Common myeloid progenitor, CD34-positive (primary cell): Measurements from ENCODE around the gene EGFR.

ENCODE experiments used
- CTCF ChIA-PET: fragments of 350-600 bp; sonication (Branson Sonifier 250); formaldehyde crosslinking; loops from one replicate; lab custom pipeline; 2021; ENCODE audit warnings: antibody characterized with exemption; lab: Charles Lee
- POLR2A ChIA-PET: fragments of 350-600 bp; sonication (Branson Sonifier 250); formaldehyde crosslinking; loops from one replicate; lab custom pipeline; 2021; ENCODE audit warnings: antibody characterized with exemption; lab: Charles Lee
- DNase-seq, 3 donors: peaks; one replicate each; pipeline versions ENCODE4 v3.0.0 to v3.0.0-alpha.2; 2013
- H3K27ac ChIP-seq, 2 experiments: 1 replicate in 1 of 2; 2 replicates in 1 of 2; pipeline ENCODE4 v1.7.0; 2013; ENCODE audit warnings: inconsistent platforms in 2 of 2, low read length in 2 of 2, mild to moderate bottlenecking in 2 of 2, low read depth in 1 of 2, moderate library complexity in 1 of 2; ENCODE audit not compliant: severe bottlenecking in 2 of 2, insufficient read depth in 1 of 2, poor library complexity in 1 of 2
- H3K27me3 ChIP-seq, 5 experiments: replicated peaks in 2 of 5; 1 replicate in 3 of 5; 2 replicates in 2 of 5; pipeline versions ENCODE4 v1.6.1 to v1.7.0; 2013; ENCODE audit warnings: low read length in 4 of 5, mild to moderate bottlenecking in 2 of 5, moderate library complexity in 2 of 5, inconsistent platforms in 1 of 5; ENCODE audit not compliant: insufficient read depth in 5 of 5, control insufficient read depth in 4 of 5
- H3K36me3 ChIP-seq, 4 experiments: 1 replicate in 2 of 4; 2 replicates in 2 of 4; pipeline versions ENCODE4 v1.6.1 to v1.7.0; 2013; ENCODE audit warnings: low read length in 3 of 4, control low read depth in 1 of 4, mild to moderate bottlenecking in 1 of 4; ENCODE audit not compliant: control insufficient read depth in 4 of 4, insufficient read depth in 4 of 4
- H3K4me1 ChIP-seq, 4 experiments: 1 replicate in 3 of 4; 2 replicates in 1 of 4; pipeline versions ENCODE4 v1.6.1 to v1.7.1; 2013; ENCODE audit warnings: low read length in 3 of 4, mild to moderate bottlenecking in 3 of 4, control low read depth in 1 of 4, inconsistent platforms in 1 of 4, moderate library complexity in 1 of 4; ENCODE audit not compliant: control insufficient read depth in 4 of 4, insufficient read depth in 4 of 4; ENCODE audit errors: control extremely low read depth in 1 of 4
- H3K4me3 ChIP-seq, 7 experiments: 1 replicate in 4 of 7; 2 replicates in 3 of 7; pipeline versions ENCODE4 v1.5.1 to v1.7.0; 2013; ENCODE audit warnings: mild to moderate bottlenecking in 7 of 7, low read length in 6 of 7, moderate library complexity in 6 of 7, inconsistent platforms in 2 of 7, low read depth in 2 of 7, control low read depth in 1 of 7; ENCODE audit not compliant: insufficient read depth in 4 of 7, control insufficient read depth in 1 of 7; ENCODE audit errors: extremely low read depth in 1 of 7
- H3K9me3 ChIP-seq, 5 experiments: 1 replicate in 4 of 5; 2 replicates in 1 of 5; pipeline versions ENCODE4 v1.6.1 to v1.7.1; 2013; ENCODE audit warnings: low read length in 4 of 5, mild to moderate bottlenecking in 2 of 5, inconsistent platforms in 1 of 5, low read depth in 1 of 5, moderate library complexity in 1 of 5; ENCODE audit not compliant: control insufficient read depth in 4 of 5, insufficient read depth in 2 of 5; ENCODE audit errors: control extremely low read depth in 1 of 5
- WGBS: methylation state at CpG from one replicate; pipeline ENCODE4 v1.1.5; 2013; ENCODE audit not compliant: insufficient coverage; 5-methylcytosine and 5-hydroxymethylcytosine counted together

EGFR gene

DNA sequence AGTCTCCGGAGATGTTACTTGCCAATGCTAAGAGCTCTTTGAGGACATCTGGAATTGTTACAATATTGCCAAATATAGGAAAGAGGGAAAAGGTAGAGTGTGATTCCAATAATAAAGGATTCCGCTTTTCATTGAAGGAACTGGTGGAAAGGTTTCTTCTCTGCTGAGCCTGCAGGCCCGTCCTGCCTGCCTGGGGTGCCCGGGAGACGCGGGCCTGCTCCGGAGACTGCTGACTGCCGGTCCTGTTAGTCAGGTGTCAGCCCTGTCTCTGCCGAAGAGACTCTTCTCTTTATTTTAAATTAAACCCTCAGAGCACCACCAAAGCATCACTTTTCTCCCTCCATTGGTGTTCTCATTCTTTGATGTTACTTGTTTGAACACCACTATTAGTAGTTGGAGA lies 2.2 kb downstream of the EGFR start:
- Histone ChIP-seq H3K9me3 (no peaks in the 10 kb centered on the region), H3K4me3 (no peak overlapping the region), H3K27ac (no peak overlapping the region), H3K36me3 (no peaks in the 10 kb centered on the region), H3K4me1 (peaks cover 0 to 17% (median 8%) of the 10 kb centered on the region in 4 experiments), H3K27me3 (peaks cover 7 to 76% (median 23%) of the 10 kb centered on the region in 5 experiments)
- no peak for DNase-seq
- WGBS, result 72% methylated on average over 6 of the region's 9 CpGs
- CTCF ChIA-PET, result no interaction called here
- POLR2A ChIA-PET, result no interaction called here

DNA sequence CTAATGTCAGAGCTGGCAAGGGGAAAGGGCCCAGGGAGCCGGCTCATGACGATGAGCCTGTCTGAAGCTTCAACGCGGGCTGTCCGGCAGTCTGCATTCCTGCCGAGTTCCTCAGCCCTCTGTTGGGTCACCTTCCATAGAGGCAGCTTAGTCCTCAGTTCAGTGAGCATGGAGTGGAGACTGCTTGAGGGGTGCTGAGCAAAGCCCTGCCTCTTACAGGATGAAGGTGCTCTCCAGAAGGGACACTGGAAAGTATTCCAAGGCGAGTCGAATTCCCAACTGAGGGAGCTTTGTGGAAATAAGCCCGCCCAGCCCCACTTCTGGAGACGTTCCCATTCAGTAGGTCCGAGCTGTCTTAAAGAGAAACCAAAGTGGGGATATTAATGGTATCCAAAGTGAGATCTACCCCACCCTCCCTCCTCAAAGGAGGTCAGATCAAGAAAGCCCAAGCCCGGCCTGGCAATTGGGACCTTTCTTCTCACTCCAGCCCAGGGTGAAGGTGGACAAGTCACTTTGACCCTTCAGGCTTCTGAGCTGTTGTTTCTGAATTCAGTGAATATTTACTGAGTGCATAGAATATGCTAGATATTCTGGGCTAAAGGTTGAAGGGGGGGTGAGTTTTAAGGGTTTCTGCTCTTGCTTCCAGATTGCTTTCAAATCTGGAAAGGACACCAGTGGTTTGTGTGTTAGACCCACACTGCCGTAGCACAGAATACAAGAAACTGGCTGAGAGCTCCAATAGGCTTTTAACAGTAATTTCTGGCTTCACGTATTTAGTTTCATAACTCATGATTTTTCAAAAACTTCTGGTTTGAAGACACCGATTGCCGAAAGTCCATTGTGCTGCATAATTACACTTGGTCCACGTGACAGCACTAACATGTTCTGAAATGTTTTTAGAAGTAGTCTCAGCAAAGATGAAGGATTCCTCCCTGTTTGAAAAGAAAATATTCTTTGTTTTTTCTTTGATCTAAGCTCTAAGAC lies 3.5 kb downstream of the EGFR start:
- H3K4me3 ChIP-seq, result no peak overlapping the region
- 93% methylated on average over 15 of the region's 17 CpGs for WGBS
- peaks cover 0 to 17% (median 8%) of the 10 kb centered on the region in 4 experiments for H3K4me1 ChIP-seq
- H3K9me3 ChIP-seq, result no peaks in the 10 kb centered on the region
- peaks cover 7 to 67% (median 19%) of the 10 kb centered on the region in 5 experiments for H3K27me3 ChIP-seq
- H3K36me3 ChIP-seq, result no peaks in the 10 kb centered on the region
- ChIA-PET CTCF (interaction anchor here (1.0 kb wide), 1 partner anchor 12 kb away, joined by 3 read pairs; no protein-coding TSS in a partner anchor), POLR2A (no interaction called here)
- no peak for DNase-seq
- H3K27ac ChIP-seq, result no peak overlapping the region

DNA sequence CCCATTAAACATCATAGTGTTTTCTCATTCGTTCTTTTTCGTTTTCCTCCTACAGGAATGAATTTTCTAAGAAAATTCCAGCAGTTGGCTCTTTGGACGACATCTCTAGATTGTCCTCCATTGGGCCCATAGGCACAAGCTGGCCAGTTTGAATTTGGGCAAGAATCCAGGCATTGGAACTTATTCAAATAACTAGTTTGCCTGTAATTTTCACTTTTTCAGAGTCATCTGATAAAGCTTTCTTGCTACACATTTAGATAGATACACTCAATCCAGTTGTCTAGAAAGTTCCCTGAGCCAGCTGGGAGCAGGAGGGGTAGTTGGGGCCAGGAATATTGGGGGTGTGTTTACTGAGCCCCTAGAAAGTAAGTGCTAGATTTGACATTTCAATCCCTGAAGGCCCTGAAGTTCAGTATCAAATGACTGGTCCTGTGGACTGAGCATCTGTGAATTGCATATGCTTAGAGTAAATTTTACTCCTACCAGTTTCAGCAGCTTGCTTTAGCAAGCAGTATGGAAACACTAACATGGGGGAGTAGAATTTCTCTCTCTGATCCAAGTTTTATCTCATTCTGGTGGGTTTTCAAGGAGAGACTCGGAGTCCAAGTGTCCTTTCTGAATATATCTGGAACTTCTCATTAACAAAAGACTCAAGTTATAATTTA lies 5.2 kb downstream of the EGFR start:
- Histone ChIP-seq H3K36me3 (no peaks in the 10 kb centered on the region), H3K9me3 (no peaks in the 10 kb centered on the region), H3K27ac (no peak overlapping the region), H3K4me1 (peaks cover 0 to 12% (median 5%) of the 10 kb centered on the region in 4 experiments), H3K4me3 (no peak overlapping the region), H3K27me3 (peaks cover 7 to 51% (median 13%) of the 10 kb centered on the region in 5 experiments)
- DNase-seq, result no peak
- WGBS, result 95% methylated on average over 4 of the region's 4 CpGs
- ChIA-PET POLR2A (no interaction called here), CTCF (no interaction called here)

DNA sequence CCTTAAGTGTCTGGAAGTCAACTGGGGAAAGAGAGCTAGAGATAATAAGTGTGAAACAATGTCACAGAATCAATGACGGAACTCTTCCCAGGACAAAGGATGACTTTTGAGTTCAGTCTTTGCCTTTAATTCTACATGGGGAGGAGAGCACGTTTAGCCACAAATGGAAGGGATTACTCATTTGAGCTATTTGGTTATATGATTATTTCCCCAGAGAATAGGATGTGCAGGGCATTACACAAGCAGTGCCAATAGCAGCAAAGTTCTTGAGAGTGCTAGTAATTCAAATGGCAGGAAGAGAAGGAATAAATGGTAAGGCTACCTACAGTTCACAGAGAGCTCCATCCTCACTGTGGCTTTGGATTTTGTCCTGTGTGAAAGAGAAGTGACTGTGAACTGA lies 6.0 kb downstream of the EGFR start:
- H3K4me3 ChIP-seq, result no peak overlapping the region
- H3K27ac ChIP-seq, result no peak overlapping the region
- H3K9me3 ChIP-seq, result no peaks in the 10 kb centered on the region
- CTCF ChIA-PET, result no interaction called here
- no peak for DNase-seq
- H3K4me1 ChIP-seq, result peaks cover 0 to 7% (median 2%) of the 10 kb centered on the region in 4 experiments
- POLR2A ChIA-PET, result no interaction called here
- H3K27me3 ChIP-seq, result peaks cover 7 to 43% (median 12%) of the 10 kb centered on the region in 5 experiments
- 96% methylated on average over 2 of the region's 2 CpGs for WGBS
- no peaks in the 10 kb centered on the region for H3K36me3 ChIP-seq

DNA sequence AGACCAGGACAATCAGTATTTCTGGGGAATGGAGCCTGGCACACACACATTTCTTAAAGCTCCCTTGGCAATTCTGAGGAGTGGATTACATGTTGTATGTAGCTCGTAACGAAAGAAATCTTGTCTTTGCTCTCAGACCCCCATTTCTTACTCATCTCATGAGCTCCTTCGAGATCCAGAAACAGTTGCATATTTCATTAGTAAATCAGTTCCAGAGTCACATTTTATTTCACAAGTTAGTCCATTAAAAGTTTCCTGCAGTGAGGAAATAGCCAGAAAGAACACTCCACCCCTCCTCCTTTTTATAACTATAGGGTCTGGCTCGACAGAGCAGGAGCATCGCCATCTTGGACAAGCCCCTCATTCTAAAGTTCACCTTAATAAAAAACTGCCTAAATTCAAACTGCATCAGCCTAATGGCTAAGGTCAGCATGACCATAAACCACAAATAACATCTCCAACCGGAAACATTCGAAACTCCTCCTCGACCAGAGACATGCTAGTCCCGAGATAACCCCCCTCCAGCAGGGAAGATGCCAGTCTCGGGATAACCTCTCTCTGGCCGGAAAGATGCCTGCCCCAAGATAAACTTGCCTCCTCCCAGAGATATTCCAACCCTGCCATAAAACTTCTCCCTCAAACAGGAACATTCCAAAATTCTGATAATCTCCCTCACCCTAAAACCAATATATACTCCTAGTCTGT lies 7.4 kb downstream of the EGFR start:
- H3K4me1 ChIP-seq, result no peaks in the 10 kb centered on the region

DNA sequence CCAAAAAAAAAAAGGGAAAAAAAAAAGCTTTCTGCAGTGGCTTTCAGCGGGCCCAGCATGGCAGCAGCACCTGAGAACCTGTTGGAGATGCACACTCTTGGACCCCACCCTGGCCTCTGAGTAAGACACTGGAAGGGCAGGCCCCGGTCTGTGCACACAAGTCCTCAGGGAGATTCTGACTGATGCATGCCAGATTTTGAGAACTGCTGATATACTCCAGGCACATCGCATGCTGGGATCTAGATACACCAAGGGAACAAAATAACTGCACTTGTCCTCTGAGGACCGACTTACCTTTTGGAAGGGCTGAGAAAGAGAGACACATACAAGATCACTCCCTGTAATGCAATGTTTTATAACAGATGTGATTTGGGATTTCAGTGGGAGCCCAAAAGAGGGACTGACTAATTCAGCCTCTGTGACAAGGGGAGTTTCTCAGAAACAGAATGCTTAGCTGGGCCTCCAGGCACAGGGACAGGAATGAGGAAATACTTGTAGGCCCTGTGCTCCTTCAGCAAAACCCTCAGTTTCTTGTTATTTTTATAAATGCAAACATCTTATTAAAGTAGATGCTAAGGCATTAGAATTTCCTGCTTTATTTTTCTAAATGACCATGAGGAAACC lies 8.2 kb downstream of the EGFR start:
- WGBS, result 88% methylated on average over 3 of the region's 4 CpGs

More for the DNA sequence above, 7.4 kb downstream of the EGFR start:
- 93% methylated on average over 9 of the region's 11 CpGs for WGBS
- ChIA-PET POLR2A (no interaction called here), CTCF (no interaction called here)
- peaks cover 3 to 31% (median 7%) of the 10 kb centered on the region in 5 experiments for H3K27me3 ChIP-seq
- no peak overlapping the region for H3K27ac ChIP-seq
- H3K4me3 ChIP-seq, result no peak overlapping the region
- H3K36me3 ChIP-seq, result no peaks in the 10 kb centered on the region
- no peaks in the 10 kb centered on the region for H3K9me3 ChIP-seq
- no peak for DNase-seq

More for the DNA sequence above, 8.2 kb downstream of the EGFR start:
- H3K9me3 ChIP-seq, result no peaks in the 10 kb centered on the region
- peaks cover 0 to 23% (median 7%) of the 10 kb centered on the region in 5 experiments for H3K27me3 ChIP-seq
- ChIA-PET CTCF (interaction anchor here (0.6 kb wide), 1 partner anchor 65 kb away, joined by 3 read pairs; no protein-coding TSS in a partner anchor), POLR2A (no interaction called here)
- no peak overlapping the region for H3K27ac ChIP-seq
- no peak for DNase-seq
- no peaks in the 10 kb centered on the region for H3K36me3 ChIP-seq
- H3K4me3 ChIP-seq, result no peak overlapping the region
- H3K4me1 ChIP-seq, result no peaks in the 10 kb centered on the region
